Thoracic aorta (tissue), 2 donors: ENCODE measurements around the gene KDELR1. TPM values are rescaled to one million over a fixed set of nuclear protein-coding genes. Genes with fewer than 3 reads are reported as not detected.
A peak's percentile ranks its signal among the peaks of the same experiment; 100 is the strongest.
"Not testable (repeated sequence)": the region's sequence is repeated elsewhere in the genome, so short reads cannot be mapped to it uniquely, and the experiment has no call there.

ENCODE experiments used
- ATAC-seq: fragments of 150-250 bp; one replicate; pipeline ENCODE4 v1.8.0; 2017; ENCODE audit warnings: low read depth; ENCODE audit not compliant: insufficient number of reproducible peaks, low FRiP score
- DNase-seq: peaks from one replicate; pipeline ENCODE4 v3.0.0-alpha.2; 2020; ENCODE audit warnings: low spot score
- H3K27ac ChIP-seq, 2 donors: fragments of 200-600 bp; sonication (generic); 1 replicate in 1 of 2; 2 replicates in 1 of 2; pipeline ENCODE4 v1.5.1; 2016; ENCODE audit warnings: mild to moderate bottlenecking in 2 of 2, moderate library complexity in 2 of 2
- H3K27me3 ChIP-seq: fragments of 200-600 bp; sonication (generic); replicated peaks from 2 replicates; pipeline ENCODE4 v1.6.0; 2016; ENCODE audit warnings: mild to moderate bottlenecking; ENCODE audit not compliant: insufficient read depth
- H3K36me3 ChIP-seq: fragments of 200-600 bp; sonication (generic); one replicate; pipeline ENCODE4 v1.5.1; 2016
- H3K4me1 ChIP-seq, 2 donors: fragments of 200-600 bp; sonication (generic); 1 replicate in 1 of 2; 2 replicates in 1 of 2; pipeline versions ENCODE4 v1.5.1 to v1.6.0; 2016; ENCODE audit warnings: low read depth in 2 of 2, mild to moderate bottlenecking in 1 of 2; ENCODE audit not compliant: control insufficient read depth in 1 of 2
- H3K4me3 ChIP-seq: fragments of 200-600 bp; sonication (generic); 2 replicates; pipeline ENCODE4 v1.5.1; 2016; ENCODE audit warnings: mild to moderate bottlenecking
- H3K9me3 ChIP-seq: fragments of 200-600 bp; sonication (generic); 2 replicates; pipeline ENCODE4 v1.5.1; 2016
- total RNA-seq, 2 donors: library from RNA; depleted of rRNA; stranded (reverse); fragments of >200 nt; gene quantifications; one replicate each; pipeline versions ENCODE4 v1.1.0 to v1.2.3, GENCODE V29; 2016
- TF ChIP-seq, protein P1 (sequence below): fragments of 200-600 bp; sonication (generic); IDR thresholded peaks from one replicate; pipeline ENCODE4 v1.5.1; 2019; ENCODE audit warnings: antibody characterized with exemption

KDELR1 gene
- total RNA-seq, 2 donors from 2014 or later: 65.6 to 79.9 TPM

DNA sequence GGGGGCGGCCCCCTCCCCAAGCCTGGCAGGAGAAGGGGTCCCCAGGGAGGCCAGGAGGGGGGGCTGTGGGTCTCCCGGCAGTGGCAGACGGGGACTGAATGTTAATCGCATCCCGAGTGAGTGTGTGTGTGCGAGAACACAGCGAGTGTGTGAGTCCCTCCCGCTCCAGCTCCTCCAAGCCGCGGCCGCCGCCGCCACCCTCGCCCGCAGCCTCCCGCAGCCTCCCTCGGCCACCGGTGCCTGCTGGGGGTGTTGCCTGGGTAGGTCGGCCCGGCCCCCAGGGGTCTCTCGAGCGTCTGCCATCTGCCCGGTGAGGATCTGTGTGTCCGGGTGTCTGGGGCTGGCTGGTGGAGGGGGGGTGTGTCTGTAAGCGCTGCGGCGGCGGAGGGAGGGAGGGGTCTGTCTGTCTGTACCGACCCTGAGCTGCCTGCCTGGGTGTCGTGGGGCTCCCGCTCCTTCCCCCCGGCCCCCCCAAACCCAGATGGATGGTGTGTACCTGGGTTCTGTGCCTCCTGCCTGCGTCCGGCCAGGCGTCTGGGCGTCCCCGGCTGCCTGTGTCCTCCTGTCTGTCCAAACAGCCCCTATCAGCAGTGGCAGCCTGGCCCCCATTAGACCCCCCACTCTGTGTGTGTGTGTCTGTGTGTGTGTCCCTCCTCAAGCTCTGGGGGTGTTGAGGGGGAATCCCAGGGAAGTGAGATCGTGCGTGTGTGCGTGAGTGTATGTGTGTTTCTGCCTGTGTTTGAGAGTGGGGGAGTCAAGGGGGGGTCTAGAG, 2.4 kb upstream of the KDELR1 start, which contains the start of gene GRIN2D:
GRIN2D (plus strand) TSS at position 110 of the 772 bp plus-strand sequence. CDS start 4,725 bp downstream, outside the sequence.
- H3K27ac ChIP-seq: no peak within 1 kb of the TSS
- peak within 1 kb of the TSS; percentile 20 for H3K4me3 ChIP-seq
- H3K36me3 ChIP-seq: peaks cover 3% of the 10 kb centered on the region
- H3K27me3 ChIP-seq: peaks cover 21% of the 10 kb centered on the region
- TF ChIP-seq, protein P1, sequence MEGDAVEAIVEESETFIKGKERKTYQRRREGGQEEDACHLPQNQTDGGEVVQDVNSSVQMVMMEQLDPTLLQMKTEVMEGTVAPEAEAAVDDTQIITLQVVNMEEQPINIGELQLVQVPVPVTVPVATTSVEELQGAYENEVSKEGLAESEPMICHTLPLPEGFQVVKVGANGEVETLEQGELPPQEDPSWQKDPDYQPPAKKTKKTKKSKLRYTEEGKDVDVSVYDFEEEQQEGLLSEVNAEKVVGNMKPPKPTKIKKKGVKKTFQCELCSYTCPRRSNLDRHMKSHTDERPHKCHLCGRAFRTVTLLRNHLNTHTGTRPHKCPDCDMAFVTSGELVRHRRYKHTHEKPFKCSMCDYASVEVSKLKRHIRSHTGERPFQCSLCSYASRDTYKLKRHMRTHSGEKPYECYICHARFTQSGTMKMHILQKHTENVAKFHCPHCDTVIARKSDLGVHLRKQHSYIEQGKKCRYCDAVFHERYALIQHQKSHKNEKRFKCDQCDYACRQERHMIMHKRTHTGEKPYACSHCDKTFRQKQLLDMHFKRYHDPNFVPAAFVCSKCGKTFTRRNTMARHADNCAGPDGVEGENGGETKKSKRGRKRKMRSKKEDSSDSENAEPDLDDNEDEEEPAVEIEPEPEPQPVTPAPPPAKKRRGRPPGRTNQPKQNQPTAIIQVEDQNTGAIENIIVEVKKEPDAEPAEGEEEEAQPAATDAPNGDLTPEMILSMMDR: no peak
- ATAC-seq (no peak), DNase-seq (no peak)
- peaks cover 7 to 14% of the 10 kb centered on the region in 2 donors for H3K4me1 ChIP-seq
- H3K9me3 ChIP-seq: no peaks in the 10 kb centered on the region

DNA sequence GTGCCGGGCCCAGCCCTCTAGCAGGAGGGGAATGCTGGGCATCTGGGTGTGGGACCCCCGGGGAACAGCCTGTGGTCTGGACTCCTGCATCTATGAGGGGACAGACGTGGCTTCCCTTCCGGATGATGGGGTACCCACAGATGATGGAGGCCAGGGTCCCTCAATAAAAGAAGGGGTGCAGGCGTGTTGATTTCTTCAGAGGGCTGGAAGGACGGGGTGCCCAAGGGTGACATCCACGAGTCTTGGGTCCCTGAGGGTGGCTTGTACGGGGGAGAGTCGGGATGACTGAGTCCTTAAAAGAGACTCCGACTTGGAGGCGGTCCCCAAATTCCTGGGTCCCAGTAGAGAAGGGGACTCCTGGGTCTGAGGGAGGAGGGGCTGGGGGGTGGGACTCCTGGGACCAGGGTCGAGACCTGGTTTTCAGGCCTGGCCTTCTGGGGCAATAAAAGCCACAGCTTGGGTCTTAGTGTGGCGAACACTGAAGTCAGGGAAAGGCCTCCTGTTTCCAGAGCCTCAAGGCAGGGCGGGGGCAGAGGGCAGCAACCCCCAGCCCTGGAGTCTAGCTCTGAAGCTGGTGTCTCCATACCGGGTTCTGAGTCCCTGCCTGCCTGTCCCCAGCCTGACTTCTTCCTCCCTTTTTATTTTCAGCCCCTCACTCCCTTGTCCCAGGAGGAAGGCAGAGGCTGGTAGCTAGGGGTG, 1.7 kb upstream of the KDELR1 start:
- Histone ChIP-seq H3K4me3 (no peak overlapping the region), H3K4me1 (peaks cover 7 to 14% of the 10 kb centered on the region in 2 donors), H3K36me3 (peaks cover 11% of the 10 kb centered on the region), H3K9me3 (no peaks in the 10 kb centered on the region), H3K27ac (no peak overlapping the region), H3K27me3 (peaks cover 21% of the 10 kb centered on the region)
- no peak for ATAC-seq
- TF ChIP-seq, protein P1: no peak
- DNase-seq: no peak

GRCh38 chr19:48392006-48392344, 624 bp upstream of the KDELR1 start:
- H3K27me3 ChIP-seq: peaks cover 14% of the 10 kb centered on the region
- not testable (repeated sequence) for H3K9me3 ChIP-seq, H3K27ac ChIP-seq, DNase-seq, H3K4me3 ChIP-seq, ATAC-seq
- H3K36me3 ChIP-seq: peaks cover 21% of the 10 kb centered on the region
- peaks cover 7 to 14% of the 10 kb centered on the region in 2 donors for H3K4me1 ChIP-seq

GRCh38 chr19:48390188-48391099, 907 bp downstream of the KDELR1 start:
- ATAC-seq (peak; percentile 69), DNase-seq (no peak)
- peaks cover 7 to 14% of the 10 kb centered on the region in 2 donors for H3K4me1 ChIP-seq
- peaks cover 33% of the 10 kb centered on the region for H3K36me3 ChIP-seq
- H3K27me3 ChIP-seq: peaks cover 3% of the 10 kb centered on the region
- TF ChIP-seq, protein P1: peak; percentile 60
- H3K9me3 ChIP-seq: no peaks in the 10 kb centered on the region
- peak overlapping the region; percentile 84 to 93 for H3K27ac ChIP-seq
- H3K4me3 ChIP-seq: peak overlapping the region; percentile 87

GRCh38 chr19:48386981-48387380, 4.4 kb downstream of the KDELR1 start:
- ATAC-seq (no peak), DNase-seq (no peak)
- Histone ChIP-seq H3K4me3 (no peak overlapping the region), H3K4me1 (peaks cover 4 to 5% of the 10 kb centered on the region in 2 donors), H3K36me3 (peaks cover 67% of the 10 kb centered on the region), H3K9me3 (no peaks in the 10 kb centered on the region), H3K27ac (no peak overlapping the region), H3K27me3 (no peaks in the 10 kb centered on the region)
- TF ChIP-seq, protein P1: no peak
